Activated T-cell treated with anti-CD3 and anti-CD28 coated beads, Interleukin-2, amount 50 U/mL, for 72 hours (primary cell): ENCODE data around the gene ATG10. TPM values are rescaled to one million over a fixed set of nuclear protein-coding genes. Genes with fewer than 3 reads are reported as not detected.
A peak's percentile ranks its signal among the peaks of the same experiment; 100 is the strongest.
"Not testable (repeated sequence)": the region's sequence is repeated elsewhere in the genome, so short reads cannot be mapped to it uniquely, and the experiment has no call there.

Experiments
- ATAC-seq, 2 donors: fragments of 150-1000 bp; cut with Tn5 transposase; replicated peaks in 1 of 2; 2 replicates each; pipeline ENCODE4 v1.10.0; 2021; ENCODE audit warnings: moderate library complexity in 2 of 2, mild to moderate bottlenecking in 1 of 2
- DNase-seq, 2 donors: peaks; one replicate each; pipeline ENCODE4 v3.0.0; 2021 to 2022; ENCODE audit warnings: mixed read lengths in 1 of 2
- H3K27ac Mint-ChIP-seq: one replicate; pipeline ENCODE4 v1.8.0; 2022; ENCODE audit warnings: mild to moderate bottlenecking, moderate library complexity, mixed read lengths
- H3K27me3 Mint-ChIP-seq: one replicate; pipeline ENCODE4 v1.8.0; 2022; ENCODE audit warnings: low read depth, mixed read lengths
- H3K36me3 Mint-ChIP-seq, 2 donors: one replicate each; pipeline ENCODE4 v1.8.0; 2022; ENCODE audit warnings: mixed read lengths in 2 of 2, mild to moderate bottlenecking in 1 of 2; ENCODE audit not compliant: insufficient read depth in 2 of 2
- H3K4me1 Mint-ChIP-seq: one replicate; pipeline ENCODE4 v1.8.0; 2022; ENCODE audit warnings: low read depth, mixed read lengths
- H3K4me3 Mint-ChIP-seq, 2 donors: one replicate each; pipeline ENCODE4 v1.8.0; 2022; ENCODE audit warnings: mild to moderate bottlenecking in 2 of 2, mixed read lengths in 2 of 2, moderate library complexity in 2 of 2
- H3K9me3 Mint-ChIP-seq, 2 donors: one replicate each; pipeline ENCODE4 v1.8.0; 2022; ENCODE audit warnings: mixed read lengths in 2 of 2
- total RNA-seq, 2 donors: library from RNA; stranded (reverse); gene quantifications; one replicate each; pipeline ENCODE4 v1.2.3, GENCODE V29; 2022

ATG10 gene
- total RNA-seq, 2 donors from 2014 or later, result 8.5 to 11.7 TPM

- DNase-seq (no peak), ATAC-seq (no peak)
- no peak overlapping the region for H3K4me3 Mint-ChIP-seq
- no peaks in the 10 kb centered on the region for H3K4me1 Mint-ChIP-seq
- no peaks in the 10 kb centered on the region for H3K27me3 Mint-ChIP-seq
- H3K27ac Mint-ChIP-seq, result no peak overlapping the region
- H3K36me3 Mint-ChIP-seq, result no peaks in the 10 kb centered on the region
- H3K9me3 Mint-ChIP-seq, result peaks cover 0 to 1% of the 10 kb centered on the region in 2 donors
These were observed 10.0 kb upstream of the ATG10 start for GRCh38 chr5:81961651-81962440.

- H3K4me3 Mint-ChIP-seq, result no peak overlapping the region
- H3K9me3 Mint-ChIP-seq, result peaks cover 0 to 1% of the 10 kb centered on the region in 2 donors
- no peak for ATAC-seq
- H3K36me3 Mint-ChIP-seq, result no peaks in the 10 kb centered on the region
- DNase-seq, result no peak
- H3K27ac Mint-ChIP-seq, result no peak overlapping the region
- H3K4me1 Mint-ChIP-seq, result no peaks in the 10 kb centered on the region
- H3K27me3 Mint-ChIP-seq, result no peaks in the 10 kb centered on the region
These were observed 8.3 kb upstream of the ATG10 start for GRCh38 chr5:81963544-81963943.

GRCh38 chr5:81965524-81965923 is 6.3 kb upstream of the ATG10 start:
- Mint-ChIP-seq H3K27me3 (no peaks in the 10 kb centered on the region), H3K27ac (no peak overlapping the region), H3K4me3 (no peak overlapping the region), H3K36me3 (no peaks in the 10 kb centered on the region), H3K4me1 (no peaks in the 10 kb centered on the region), H3K9me3 (peaks cover 0 to under 1% of the 10 kb centered on the region in 2 donors)
- DNase-seq, result no peak
- no peak for ATAC-seq

- DNase-seq (no peak), ATAC-seq (no peak)
- Mint-ChIP-seq H3K27me3 (no peaks in the 10 kb centered on the region), H3K36me3 (peaks cover 0 to 1% of the 10 kb centered on the region in 2 donors), H3K9me3 (no peaks in the 10 kb centered on the region), H3K27ac (no peak overlapping the region), H3K4me3 (peak overlapping the region in 1 of 2 donors; percentile 18), H3K4me1 (peaks cover 19% of the 10 kb centered on the region)
These were observed 2.6 kb upstream of the ATG10 start for GRCh38 chr5:81969226-81969625.

GRCh38 chr5:81969912-81970311 is 1.9 kb upstream of the ATG10 start:
- Mint-ChIP-seq H3K36me3 (peaks cover 0 to 1% of the 10 kb centered on the region in 2 donors), H3K4me3 (peak overlapping the region in 1 of 2 donors; percentile 55), H3K4me1 (peaks cover 26% of the 10 kb centered on the region), H3K27ac (peak overlapping the region; percentile 65), H3K9me3 (no peaks in the 10 kb centered on the region), H3K27me3 (no peaks in the 10 kb centered on the region)
- no peak for DNase-seq
- ATAC-seq, result no peak

- peaks cover 0 to 1% of the 10 kb centered on the region in 2 donors for H3K36me3 Mint-ChIP-seq
- H3K4me1 Mint-ChIP-seq, result peaks cover 26% of the 10 kb centered on the region
- no peaks in the 10 kb centered on the region for H3K9me3 Mint-ChIP-seq
- no peaks in the 10 kb centered on the region for H3K27me3 Mint-ChIP-seq
- no peak for ATAC-seq
- H3K27ac Mint-ChIP-seq, result peak overlapping the region; percentile 100
- DNase-seq, result peak; percentile 7 to 8
- H3K4me3 Mint-ChIP-seq, result peak overlapping the region; percentile 93 to 100
These were observed 612 bp upstream of the ATG10 start for GRCh38 chr5:81971111-81971711.

- DNase-seq (no peak), ATAC-seq (peak; percentile 59 to 62)
- Mint-ChIP-seq H3K36me3 (peaks cover 0 to 3% of the 10 kb centered on the region in 2 donors), H3K9me3 (no peaks in the 10 kb centered on the region), H3K27me3 (no peaks in the 10 kb centered on the region), H3K4me1 (peaks cover 26% of the 10 kb centered on the region), H3K27ac (peak overlapping the region; percentile 70), H3K4me3 (peak overlapping the region; percentile 76 to 90)
These were observed 615 bp downstream of the ATG10 start for GRCh38 chr5:81972492-81972783.

GRCh38 chr5:81980160-81980559 is 8.3 kb downstream of the ATG10 start:
- no peak overlapping the region for H3K27ac Mint-ChIP-seq
- DNase-seq (no peak), ATAC-seq (no peak)
- no peaks in the 10 kb centered on the region for H3K4me1 Mint-ChIP-seq
- peaks cover 8 to 10% of the 10 kb centered on the region in 2 donors for H3K36me3 Mint-ChIP-seq
- H3K4me3 Mint-ChIP-seq, result no peak overlapping the region
- no peaks in the 10 kb centered on the region for H3K27me3 Mint-ChIP-seq
- no peaks in the 10 kb centered on the region for H3K9me3 Mint-ChIP-seq

GRCh38 chr5:81980598-81981260 is 8.9 kb downstream of the ATG10 start:
- H3K27me3 Mint-ChIP-seq, result no peaks in the 10 kb centered on the region
- no peaks in the 10 kb centered on the region for H3K9me3 Mint-ChIP-seq
- no peaks in the 10 kb centered on the region for H3K4me1 Mint-ChIP-seq
- ATAC-seq (no peak), DNase-seq (no peak)
- H3K4me3 Mint-ChIP-seq, result no peak overlapping the region
- no peak overlapping the region for H3K27ac Mint-ChIP-seq
- H3K36me3 Mint-ChIP-seq, result peaks cover 8 to 10% of the 10 kb centered on the region in 2 donors

GRCh38 chr5:81982172-81982685 is 10.4 kb downstream of the ATG10 start:
- H3K9me3 Mint-ChIP-seq, H3K36me3 Mint-ChIP-seq, H3K27me3 Mint-ChIP-seq: not testable (repeated sequence)

GRCh38 chr5:81983148-81983547 is 11.3 kb downstream of the ATG10 start:
- not testable (repeated sequence) for H3K36me3 Mint-ChIP-seq, ATAC-seq, H3K4me3 Mint-ChIP-seq, H3K4me1 Mint-ChIP-seq, H3K27me3 Mint-ChIP-seq, DNase-seq, H3K27ac Mint-ChIP-seq, H3K9me3 Mint-ChIP-seq

More at GRCh38 chr5:81982172-81982685, 10.4 kb downstream of the ATG10 start:
- ATAC-seq, H3K27ac Mint-ChIP-seq, H3K4me3 Mint-ChIP-seq, H3K4me1 Mint-ChIP-seq, DNase-seq: not testable (repeated sequence)

- H3K27ac Mint-ChIP-seq, H3K36me3 Mint-ChIP-seq, H3K9me3 Mint-ChIP-seq, ATAC-seq, DNase-seq, H3K27me3 Mint-ChIP-seq, H3K4me1 Mint-ChIP-seq, H3K4me3 Mint-ChIP-seq: not testable (repeated sequence)
These were observed 11.7 kb downstream of the ATG10 start for GRCh38 chr5:81983563-81983962.

GRCh38 chr5:81986126-81986525 is 14.3 kb downstream of the ATG10 start:
- ATAC-seq, result no peak
- Mint-ChIP-seq H3K36me3 (peaks cover 4 to 12% of the 10 kb centered on the region in 2 donors), H3K27ac (no peak overlapping the region)

More at GRCh38 chr5:81986126-81986525, 14.3 kb downstream of the ATG10 start:
- Mint-ChIP-seq H3K4me1 (no peaks in the 10 kb centered on the region), H3K9me3 (no peaks in the 10 kb centered on the region), H3K27me3 (no peaks in the 10 kb centered on the region), H3K4me3 (no peak overlapping the region)
- no peak for DNase-seq
